SK-N-SH treated with all-trans-retinoic acid at 6 μM for 48 hours (cell line): ENCODE data around the gene RET.

Source experiments
- ATAC-seq: fragments of 200-7000 bp; cut with Tn5 transposase; 3 replicates; pipeline ENCODE4 v1.9.1; 2020; ENCODE audit warnings: mild to moderate bottlenecking, moderate library complexity
- ARNTL ChIP-seq: fragments of 450-650 bp; formaldehyde crosslinking; IDR thresholded peaks from 2 replicates; pipeline ENCODE4 v1.5.0; 2020; ENCODE audit warnings: low read depth, mild to moderate bottlenecking, moderate library complexity, borderline replicate concordance
- BACH2 ChIP-seq: fragments of 250-450 bp; sonication (Bioruptor Pico); IDR thresholded peaks from 2 replicates; pipeline ENCODE4 v1.9.0; 2021; ENCODE audit warnings: mild to moderate bottlenecking, borderline replicate concordance
- CREB5 ChIP-seq: fragments of 250-450 bp; sonication (Bioruptor Pico); IDR thresholded peaks from 2 replicates; pipeline ENCODE4 v1.5.1; 2020; ENCODE audit warnings: low read depth, mild to moderate bottlenecking, moderate library complexity
- CSDC2 ChIP-seq: fragments of 250-450 bp; sonication (Bioruptor Pico); IDR thresholded peaks from 2 replicates; pipeline ENCODE4 v1.5.0; 2020; ENCODE audit warnings: mild to moderate bottlenecking, moderate library complexity
- CSRNP3 ChIP-seq: fragments of 250-450 bp; sonication (Bioruptor Pico); IDR thresholded peaks from 2 replicates; pipeline ENCODE4 v1.5.1; 2021; ENCODE audit warnings: mild to moderate bottlenecking, moderate library complexity
- ESRRG ChIP-seq: fragments of 250-450 bp; sonication (Bioruptor Pico); IDR thresholded peaks from 2 replicates; pipeline ENCODE4 v1.6.1; 2021; ENCODE audit warnings: mild to moderate bottlenecking
- GLIS3 ChIP-seq: fragments of 250-450 bp; sonication (Bioruptor Pico); IDR thresholded peaks from 2 replicates; pipeline ENCODE4 v1.5.0; 2020; ENCODE audit warnings: mild to moderate bottlenecking, moderate library complexity
- ISL1 ChIP-seq: fragments of 250-450 bp; sonication (Bioruptor Pico); IDR thresholded peaks from 2 replicates; pipeline ENCODE4 v2.1.2; 2022; ENCODE audit warnings: mild to moderate bottlenecking, moderate library complexity
- OSR1 ChIP-seq: fragments of 250-450 bp; sonication (Bioruptor Pico); IDR thresholded peaks from 2 replicates; pipeline ENCODE4 v1.8.0; 2022; ENCODE audit warnings: moderate library complexity, mild to moderate bottlenecking, inconsistent platforms
- PATZ1 ChIP-seq: fragments of 250-450 bp; sonication (Bioruptor Pico); IDR thresholded peaks from 2 replicates; pipeline ENCODE4 v1.8.0; 2020; ENCODE audit warnings: mild to moderate bottlenecking, moderate library complexity, borderline replicate concordance
- POU6F1 ChIP-seq: fragments of 250-450 bp; sonication (Bioruptor Pico); IDR thresholded peaks from 2 replicates; pipeline ENCODE4 v1.8.0; 2021; ENCODE audit warnings: low read depth, mild to moderate bottlenecking, moderate library complexity, borderline replicate concordance
- PPARA ChIP-seq: fragments of 250-450 bp; sonication (Bioruptor Pico); IDR thresholded peaks from 2 replicates; pipeline ENCODE4 v1.5.0; 2020; ENCODE audit warnings: mild to moderate bottlenecking, borderline replicate concordance
- RARB ChIP-seq: fragments of 250-450 bp; sonication (Bioruptor Pico); IDR thresholded peaks from 2 replicates; pipeline ENCODE4 v1.8.0; 2021; ENCODE audit warnings: mild to moderate bottlenecking, moderate library complexity
- SNAI2 ChIP-seq: fragments of 250-450 bp; sonication (Bioruptor Pico); IDR thresholded peaks from 2 replicates; pipeline ENCODE4 v1.5.0; 2020; ENCODE audit warnings: mild to moderate bottlenecking, moderate library complexity
- TCF4 ChIP-seq: fragments of 250-450 bp; sonication (Bioruptor Pico); IDR thresholded peaks from 2 replicates; pipeline ENCODE4 v1.8.0; 2021; ENCODE audit warnings: mild to moderate bottlenecking, moderate library complexity, borderline replicate concordance
- TSHZ2 ChIP-seq: fragments of 250-450 bp; sonication (Bioruptor Pico); IDR thresholded peaks from 2 replicates; pipeline ENCODE4 v1.5.0; 2020; ENCODE audit warnings: mild to moderate bottlenecking, moderate library complexity
- ZC3H10 ChIP-seq: fragments of 250-450 bp; sonication (Bioruptor Pico); IDR thresholded peaks from 2 replicates; pipeline ENCODE4 v1.5.1; 2021; ENCODE audit warnings: mild to moderate bottlenecking, moderate library complexity
- ZFP3 ChIP-seq: fragments of 250-450 bp; sonication (Bioruptor Pico); IDR thresholded peaks from 2 replicates; pipeline ENCODE4 v1.5.0; 2020; ENCODE audit warnings: mild to moderate bottlenecking, moderate library complexity
- ZFP30 ChIP-seq: fragments of 450-650 bp; formaldehyde crosslinking; IDR thresholded peaks from 2 replicates; pipeline ENCODE4 v1.5.0; 2022; ENCODE audit warnings: mild to moderate bottlenecking, moderate library complexity
- ZNF565 ChIP-seq: fragments of 450-650 bp; formaldehyde crosslinking; conservative IDR thresholded peaks from 2 replicates; pipeline ENCODE4 v1.5.0; 2020; ENCODE audit warnings: low read depth, mild to moderate bottlenecking, moderate library complexity
- ZNF70 ChIP-seq: fragments of 450-650 bp; formaldehyde crosslinking; IDR thresholded peaks from 2 replicates; pipeline ENCODE4 v1.5.0; 2020; ENCODE audit warnings: mild to moderate bottlenecking, moderate library complexity

The RET gene

GRCh38 chr10:43158636-43159035, 81.8 kb downstream of the RET start (continued):
- TF ChIP-seq ARNTL (CRISPR knock-in tag) (no peak), ZNF565 (CRISPR knock-in tag) (no peak), ZFP3 (CRISPR knock-in tag) (no peak)
- TF ChIP-seq, all 23 proteins: peak for 0

GRCh38 chr10:43160046-43160920, 83.4 kb downstream of the RET start:
- ATAC-seq: no peak; the same call in 2 of the 3 replicates
- no peak for TF ChIP-seq ZNF565 (CRISPR knock-in tag)
- no peak for TF ChIP-seq PATZ1
- no peak for TF ChIP-seq ARNTL (CRISPR knock-in tag)
- no peak for TF ChIP-seq SNAI2 (CRISPR knock-in tag)
- TF ChIP-seq PPARA (CRISPR knock-in tag): no peak
- TF ChIP-seq TCF4 (CRISPR knock-in tag): no peak
- TF ChIP-seq TSHZ2 (CRISPR knock-in tag): no peak
- no peak for TF ChIP-seq ZC3H10
- no peak for TF ChIP-seq OSR1 (CRISPR knock-in tag)
- TF ChIP-seq CSRNP3 (CRISPR knock-in tag): no peak
- no peak for TF ChIP-seq ESRRG (CRISPR knock-in tag)
- TF ChIP-seq CREB5: no peak
- no peak for TF ChIP-seq ISL1 (CRISPR knock-in tag)
- TF ChIP-seq BACH2 (CRISPR knock-in tag): no peak
- no peak for TF ChIP-seq GLIS3
- TF ChIP-seq CSDC2 (CRISPR knock-in tag): no peak
- TF ChIP-seq ZNF70 (CRISPR knock-in tag): no peak
- TF ChIP-seq, all 23 proteins: peak for 0

- TF ChIP-seq ZFP3 (CRISPR knock-in tag): no peak
- TF ChIP-seq TCF4 (CRISPR knock-in tag): no peak
- TF ChIP-seq PATZ1: no peak
- TF ChIP-seq GLIS3: no peak
- TF ChIP-seq CSRNP3 (CRISPR knock-in tag): no peak
- TF ChIP-seq ZC3H10: no peak
- no peak for TF ChIP-seq SNAI2 (CRISPR knock-in tag)
- no peak for TF ChIP-seq ARNTL (CRISPR knock-in tag)
- no peak for TF ChIP-seq POU6F1 (CRISPR knock-in tag)
- TF ChIP-seq CSDC2 (CRISPR knock-in tag): no peak
- TF ChIP-seq OSR1 (CRISPR knock-in tag): no peak
- TF ChIP-seq RARB (CRISPR knock-in tag): no peak
- TF ChIP-seq ZFP30 (CRISPR knock-in tag): no peak
- TF ChIP-seq, all 23 proteins: peak for 0
- ATAC-seq: no peak
Measured at GRCh38 chr10:43160921-43161255, 84.0 kb downstream of the RET start.
